Heart left ventricle (tissue), 16 donors: ENCODE results near the gene CTSA. TPM values are rescaled to one million over a fixed set of nuclear protein-coding genes. Genes with fewer than 3 reads are reported as not detected.

Source experiments
- ATAC-seq, 4 donors: fragments of 200-7000 bp; cut with Tn5 transposase; one replicate each; pipeline ENCODE4 v1.9.1; 2020 to 2022; ENCODE audit warnings: moderate library complexity in 4 of 4, mild to moderate bottlenecking in 3 of 4, moderate number of reproducible peaks in 1 of 4
- DNase-seq, 5 donors: peaks; one replicate each; pipeline ENCODE4 v3.0.0-alpha.2; 2020
- H3K27ac ChIP-seq, 12 donors: fragments of 200-600 bp; sonication (generic) in 4 of 12; one replicate each; pipeline versions ENCODE4 v1.5.0 to v1.8.0; 2016 to 2022; ENCODE audit warnings: mild to moderate bottlenecking in 2 of 12
- H3K27me3 ChIP-seq, 9 donors: fragments of 200-600 bp; sonication (generic) in 2 of 9; one replicate each; pipeline versions ENCODE4 v1.5.1 to v1.8.0; 2016 to 2022; ENCODE audit warnings: mild to moderate bottlenecking in 3 of 9
- H3K36me3 ChIP-seq, 9 donors: fragments of 200-600 bp; sonication (generic) in 2 of 9; one replicate each; pipeline versions ENCODE4 v1.5.0 to v1.8.0; 2018 to 2022; ENCODE audit warnings: mild to moderate bottlenecking in 2 of 9
- H3K4me1 ChIP-seq, 12 donors: fragments of 200-600 bp; sonication (generic) in 4 of 12; one replicate each; pipeline versions ENCODE4 v1.5.0 to v1.8.0; 2016 to 2022; ENCODE audit warnings: mild to moderate bottlenecking in 3 of 12
- H3K4me3 ChIP-seq, 12 donors: fragments of 200-600 bp; sonication (generic) in 4 of 12; one replicate each; pipeline versions ENCODE4 v1.5.0 to v1.8.0; 2017 to 2022; ENCODE audit warnings: mild to moderate bottlenecking in 9 of 12, moderate library complexity in 4 of 12
- H3K9me3 ChIP-seq, 12 donors: fragments of 200-600 bp; sonication (generic) in 4 of 12; one replicate each; pipeline versions ENCODE4 v1.5.0 to v1.8.0; 2016 to 2022; ENCODE audit warnings: mild to moderate bottlenecking in 1 of 12
- CTCF ChIP-seq, 12 donors: fragments of 200-600 bp; sonication (generic) in 4 of 12; IDR thresholded peaks; one replicate each; pipeline versions ENCODE4 v1.5.0 to v1.8.0; 2018 to 2022; ENCODE audit warnings: antibody characterized with exemption in 12 of 12, mild to moderate bottlenecking in 5 of 12
- POLR2A ChIP-seq, 2 donors: fragments of 450-650 bp; IDR thresholded peaks; one replicate each; pipeline ENCODE4 v1.6.1; 2017; ENCODE audit warnings: antibody characterized with exemption in 2 of 2, mild to moderate bottlenecking in 2 of 2, moderate library complexity in 2 of 2
- WGBS, 4 donors: extraction: QIAGEN DNeasy Blood & Tissue Kit in 2 of 4; methylation state at CpG; one replicate each; pipeline versions ENCODE4 v1.1.5 to v1.1.7; 2013 to 2018; 5-methylcytosine and 5-hydroxymethylcytosine counted together
- intact Hi-C, 10 donors: fragments of 100-400 bp; cut with DNase I; formaldehyde crosslinking; loops; one replicate each; pipeline versions ENCODE4 v1.11.1 to v1.14.2; 2022
- polyA plus RNA-seq, 2 donors: library from polyadenylated mRNA; stranded (reverse); fragments of 200-250 nt; gene quantifications; one replicate each; pipeline ENCODE4 v1.2.3, GENCODE V29; 2013
- total RNA-seq, 9 donors: library from RNA; depleted of rRNA in 2 of 9; stranded (reverse); fragments of >200 nt in 2 of 9; fragmentation: NEBNext Ultra II Directional in 3 of 9; extraction: Animal tissue kit (Norgen Biotek cat#: 25700) in 3 of 9; gene quantifications; one replicate each; pipeline versions ENCODE4 v1.1.0 to v1.2.4, GENCODE V29; 2016 to 2023
- donor health status: ischemic (EF 13 %, LVEDD 7.1; RV severe dilation, severe dysfunction).
- donor health status: healthy with polysubstance abuse.
- donor health status: DM: no; HTN: yes; CAD: no.
- donor health status: DM: no; HTN: no; CAD: no.
- donor health status: ischemic (EF 25% LVEDD 6.9; RV normal size, moderate dysfunction).
- donor health status: ischemic (EF 25% LVEDD 5.7; RV mildly dilated, moderate dysfunction).
- donor health status: healthy.
- donor health status: DM: yes; HTN: yes; CAD: no.
- donor health status: ischemic (EF 35%, LVEDD 5.7; RV mildly dilated, moderate dysfunction).
- donor health status: nonischemic (EF 11% LVEDD 7.7; RV severe dilation, severe dysfunction).
- donor health status: DM: yes; HTN: yes; CAD: no.
- donor health status: PGD.
- donor health status: ischemic (EF 29% LVEDD 5.4; RV normal size, mild dysfunction).
- donor health status: nonischemic (EF 23%, LVEDD 6.1; RV moderate dilation, normal function).

Gene CTSA
- total and polyA plus RNA-seq, 11 donors = 62.5 to 214 (median 107) TPM

DNA sequence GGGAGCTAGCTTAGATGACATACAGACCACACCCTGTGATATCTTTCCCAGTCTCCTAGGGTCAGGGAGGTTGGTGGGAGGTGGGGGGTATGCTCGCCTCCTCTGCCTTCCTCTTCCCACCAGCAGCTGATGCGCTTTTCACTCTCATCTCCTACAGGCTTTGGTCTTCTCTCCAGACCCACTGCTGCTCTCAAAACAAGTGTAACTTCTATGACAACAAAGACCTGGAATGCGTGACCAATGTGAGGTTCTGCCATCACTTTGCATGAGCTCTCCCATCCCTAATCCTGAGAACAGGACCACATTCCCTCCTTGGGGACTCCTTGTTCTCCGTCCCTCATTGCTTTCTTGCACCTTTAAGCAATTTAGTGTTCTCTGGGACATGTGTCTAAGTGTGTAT, 2.7 kb downstream of the CTSA start:
- TF ChIP-seq POLR2A (IDR thresholded peaks at IDR 0.05) (no peak), CTCF (IDR thresholded peaks at IDR 0.05) (no peak)
- ATAC-seq = no peak
- H3K27me3 ChIP-seq = no peaks in the 10 kb centered on the region
- H3K4me1 ChIP-seq = peaks cover 3 to 33% (median 23%) of the 10 kb centered on the region in 12 donors
- intact Hi-C loops = loop anchor here in 5 of 10 donors (5.0 to 10.0 kb wide), 5 partner anchors 38 to 78 kb away; partner anchors contain the start of genes PCIF1 (in 1 of the 5) and ZNF335 (in 1 of the 5)
- no peak overlapping the region for H3K4me3 ChIP-seq
- no peaks in the 10 kb centered on the region for H3K9me3 ChIP-seq
- WGBS, 4 donors = 86 to 97% (median 91%) methylated on average over 4 of the region's 4 CpGs
- H3K36me3 ChIP-seq = peaks cover 0 to 66% (median 62%) of the 10 kb centered on the region in 9 donors
- DNase-seq = no peak
- no peak overlapping the region for H3K27ac ChIP-seq

GRCh38 chr20:45894797-45895196, 3.7 kb downstream of the CTSA start:
- no peak overlapping the region for H3K27ac ChIP-seq
- peaks cover 0 to 76% (median 72%) of the 10 kb centered on the region in 9 donors for H3K36me3 ChIP-seq
- H3K4me3 ChIP-seq = no peak overlapping the region
- DNase-seq (no peak), ATAC-seq (no peak)
- intact Hi-C loops = loop anchor here in 5 of 10 donors (5.0 to 10.0 kb wide), 5 partner anchors 38 to 78 kb away; partner anchors contain the start of genes PCIF1 (in 1 of the 5) and ZNF335 (in 1 of the 5)
- 78 to 84% (median 83%) methylated on average over 9 to 12 of the region's 12 CpGs for WGBS, 4 donors
- TF ChIP-seq POLR2A (IDR thresholded peaks at IDR 0.05) = no peak
- TF ChIP-seq CTCF (IDR thresholded peaks at IDR 0.05) = no peak
- H3K27me3 ChIP-seq = no peaks in the 10 kb centered on the region
- H3K4me1 ChIP-seq = peaks cover 3 to 26% (median 14%) of the 10 kb centered on the region in 12 donors
- H3K9me3 ChIP-seq = no peaks in the 10 kb centered on the region

DNA sequence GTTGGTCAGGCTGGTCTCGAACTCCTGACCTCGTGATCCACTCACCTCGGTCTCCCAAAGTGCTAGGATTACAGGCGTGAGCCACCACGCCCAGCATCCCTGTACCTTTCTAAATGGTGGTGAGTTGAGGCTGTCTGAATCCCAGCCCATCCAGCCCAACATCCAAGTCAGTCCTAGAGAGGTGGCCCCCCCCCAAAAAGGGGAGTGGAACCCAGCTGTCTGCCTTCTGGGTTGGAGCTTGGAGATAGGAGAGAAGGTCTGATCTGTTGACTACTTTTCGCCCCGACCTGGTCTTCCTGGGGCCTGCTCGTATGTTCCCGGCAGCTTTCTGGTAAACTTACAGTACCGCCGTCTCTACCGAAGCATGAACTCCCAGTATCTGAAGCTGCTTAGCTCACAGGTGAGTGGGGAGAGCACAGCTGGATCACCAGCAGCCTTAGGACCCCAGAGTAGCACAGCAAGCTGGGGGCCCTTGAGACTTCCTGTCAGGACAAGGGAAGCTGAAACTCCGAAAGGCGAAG, 5.6 kb downstream of the CTSA start:
- DNase-seq = peak in 1 of 5 donors; percentile 12
- intact Hi-C loops = loop anchor here in 1 of 10 donors (10.0 kb wide), 1 partner anchor 68 kb away; no protein-coding TSS in a partner anchor
- no peak overlapping the region for H3K27ac ChIP-seq
- peaks cover 2 to 17% (median 8%) of the 10 kb centered on the region in 12 donors for H3K4me1 ChIP-seq
- WGBS, 4 donors = 94 to 96% (median 95%) methylated on average over 13 to 14 of the region's 14 CpGs
- H3K9me3 ChIP-seq = no peaks in the 10 kb centered on the region
- ATAC-seq = no peak
- H3K27me3 ChIP-seq = no peaks in the 10 kb centered on the region
- H3K36me3 ChIP-seq = peaks cover 0 to 93% (median 86%) of the 10 kb centered on the region in 9 donors
- TF ChIP-seq POLR2A (IDR thresholded peaks at IDR 0.05) (no peak), CTCF (IDR thresholded peaks at IDR 0.05) (no peak)
- no peak overlapping the region for H3K4me3 ChIP-seq

GRCh38 chr20:45897289-45897688, 6.2 kb downstream of the CTSA start:
- H3K4me1 ChIP-seq = peaks cover 0 to 11% (median 2%) of the 10 kb centered on the region in 12 donors
- 82 to 86% (median 84%) methylated on average over 2 of the region's 2 CpGs for WGBS, 4 donors
- H3K9me3 ChIP-seq = no peaks in the 10 kb centered on the region
- intact Hi-C loops = loop anchor here in 1 of 10 donors (10.0 kb wide), 1 partner anchor 68 kb away; no protein-coding TSS in a partner anchor
- H3K27me3 ChIP-seq = no peaks in the 10 kb centered on the region
- DNase-seq (no peak), ATAC-seq (no peak)
- TF ChIP-seq POLR2A (IDR thresholded peaks at IDR 0.05) (no peak), CTCF (IDR thresholded peaks at IDR 0.05) (no peak)
- H3K4me3 ChIP-seq = no peak overlapping the region
- peaks cover 0 to 99% (median 91%) of the 10 kb centered on the region in 9 donors for H3K36me3 ChIP-seq
- no peak overlapping the region for H3K27ac ChIP-seq
